ENCODE results near the gene ELF4.

DNA sequence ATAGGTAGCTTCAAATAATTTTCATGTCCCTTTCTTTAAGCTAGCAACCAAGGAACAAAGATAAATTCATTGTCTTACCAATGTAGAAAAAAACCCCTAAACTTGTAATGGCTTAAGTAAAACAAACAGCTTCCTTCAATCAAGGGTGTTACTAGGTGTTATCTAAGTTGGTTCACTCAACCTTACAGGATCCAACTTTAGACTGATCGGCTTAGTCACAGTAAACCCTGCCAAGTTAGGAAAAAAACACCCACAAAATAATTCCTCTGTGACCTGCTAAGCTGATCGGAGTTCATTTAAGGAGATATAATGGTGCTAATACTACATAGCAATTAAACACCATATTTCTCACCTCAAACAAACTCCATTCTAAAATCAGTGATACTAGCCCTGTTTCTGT, 45.3 kb upstream of the ELF4 start:
- TF ChIP-seq ESRRG (CRISPR knock-in tag; IDR thresholded peaks at IDR 0.05) (no peak), ISL1 (CRISPR knock-in tag; IDR thresholded peaks at IDR 0.05) (no peak)
